KMS-11 (cell line): ENCODE measurements around the gene RNU6-9.
A peak's percentile ranks its signal among the peaks of the same experiment; 100 is the strongest.

Source experiments
- H2AFZ ChIP-seq: fragments of 200-600 bp; sonication (generic); 2 replicates; pipeline ENCODE4 v1.6.1; 2016; ENCODE audit warnings: antibody characterized with exemption, mixed run types, low read depth
- H3K27ac ChIP-seq: fragments of 200-600 bp; sonication (generic); 2 replicates; pipeline ENCODE4 v1.6.1; 2016; ENCODE audit warnings: mild to moderate bottlenecking, mixed run types
- H3K27me3 ChIP-seq: fragments of 200-600 bp; sonication (generic); 2 replicates; pipeline ENCODE4 v1.6.1; 2017; ENCODE audit warnings: mild to moderate bottlenecking, low read depth, mixed run types, moderate library complexity; ENCODE audit not compliant: insufficient read depth
- H3K36me3 ChIP-seq: fragments of 200-600 bp; sonication (generic); 2 replicates; pipeline ENCODE4 v1.6.1; 2017; ENCODE audit warnings: mild to moderate bottlenecking, mixed run types; ENCODE audit not compliant: insufficient read depth
- H3K4me1 ChIP-seq: fragments of 200-600 bp; sonication (generic); 2 replicates; pipeline ENCODE4 v1.6.1; 2016; ENCODE audit warnings: mild to moderate bottlenecking, low read depth, mixed run types; ENCODE audit not compliant: poor library complexity, severe bottlenecking
- H3K4me2 ChIP-seq: fragments of 200-600 bp; sonication (generic); 2 replicates; pipeline ENCODE4 v1.7.0; 2016; ENCODE audit warnings: mild to moderate bottlenecking, mixed run types
- H3K4me3 ChIP-seq: fragments of 200-600 bp; sonication (generic); IDR thresholded peaks from 2 replicates; pipeline ENCODE4 v1.6.1; 2017; ENCODE audit warnings: low read depth, low read length, mixed read lengths; ENCODE audit not compliant: insufficient read depth
- H3K79me2 ChIP-seq: fragments of 200-600 bp; sonication (generic); 2 replicates; pipeline ENCODE4 v1.6.1; 2016; ENCODE audit warnings: low read depth, mixed run types; ENCODE audit not compliant: insufficient read depth
- H3K9ac ChIP-seq: fragments of 200-600 bp; sonication (generic); 2 replicates; pipeline ENCODE4 v1.6.1; 2016; ENCODE audit warnings: mild to moderate bottlenecking, mixed run types
- H4K20me1 ChIP-seq: fragments of 200-600 bp; sonication (generic); 2 replicates; pipeline ENCODE4 v1.6.1; 2016; ENCODE audit warnings: mild to moderate bottlenecking, mixed run types; ENCODE audit not compliant: insufficient read depth
- TF ChIP-seq, protein P1 (sequence below): fragments of 200-600 bp; sonication (generic); conservative IDR thresholded peaks from 2 replicates; pipeline ENCODE4 v1.6.1; 2017; ENCODE audit warnings: low read depth, mild to moderate bottlenecking, antibody characterized with exemption, low read length, moderate library complexity, mixed read lengths

RNU6-9 gene

DNA sequence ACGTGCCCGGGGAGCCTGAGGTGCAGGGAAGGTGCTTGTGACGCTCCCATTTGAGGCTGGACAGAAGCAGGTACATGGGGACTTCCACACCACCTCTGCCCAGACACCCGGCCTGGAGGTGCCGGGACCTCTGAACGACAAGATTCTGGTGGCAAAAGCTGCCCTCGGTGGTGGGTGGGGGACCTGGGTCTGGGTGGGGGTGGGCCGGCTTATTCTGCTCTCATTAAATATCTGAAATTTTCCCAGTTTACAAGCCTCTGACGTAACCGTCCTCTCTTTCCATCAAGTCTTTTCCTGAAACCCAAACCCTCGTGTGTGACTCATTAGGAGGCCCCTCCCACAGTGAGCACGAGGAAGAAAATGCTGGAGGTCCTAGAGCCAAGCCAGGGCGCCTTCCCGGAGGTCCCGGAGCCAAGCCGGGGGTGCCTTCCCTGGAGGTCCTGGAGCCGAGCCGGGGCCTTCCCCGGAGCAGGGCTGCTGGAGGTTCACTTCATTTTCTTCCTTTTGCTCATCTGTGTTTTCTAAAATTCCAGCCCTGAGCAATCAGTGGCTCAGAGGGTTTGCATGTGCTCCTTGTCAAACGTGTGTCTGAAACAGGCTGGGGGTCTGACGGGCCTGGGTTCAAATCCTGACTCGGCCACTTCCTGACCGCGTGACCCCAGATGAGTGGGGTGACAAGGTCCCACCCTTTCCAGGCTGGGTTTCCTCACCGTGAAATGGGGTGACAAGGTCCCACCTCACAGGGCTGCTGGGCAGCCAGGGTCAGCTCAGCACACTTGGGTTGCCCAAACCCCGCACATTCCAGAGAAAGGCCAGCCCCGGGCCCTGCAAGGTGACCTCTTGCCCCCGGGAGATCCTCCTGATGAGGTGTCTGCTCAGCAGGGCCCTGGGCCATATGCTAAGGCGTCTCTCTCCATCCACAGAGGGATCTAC lies 23.8 kb upstream of the RNU6-9 start:
- Histone ChIP-seq H3K4me3 (no peak overlapping the region), H2AFZ (no peak overlapping the region), H4K20me1 (no peaks in the 10 kb centered on the region), H3K4me2 (no peak overlapping the region), H3K4me1 (peaks cover 8% of the 10 kb centered on the region), H3K9ac (no peak overlapping the region), H3K79me2 (no peaks in the 10 kb centered on the region), H3K27ac (no peak overlapping the region), H3K36me3 (no peaks in the 10 kb centered on the region), H3K27me3 (no peaks in the 10 kb centered on the region)
- TF ChIP-seq, protein P1, sequence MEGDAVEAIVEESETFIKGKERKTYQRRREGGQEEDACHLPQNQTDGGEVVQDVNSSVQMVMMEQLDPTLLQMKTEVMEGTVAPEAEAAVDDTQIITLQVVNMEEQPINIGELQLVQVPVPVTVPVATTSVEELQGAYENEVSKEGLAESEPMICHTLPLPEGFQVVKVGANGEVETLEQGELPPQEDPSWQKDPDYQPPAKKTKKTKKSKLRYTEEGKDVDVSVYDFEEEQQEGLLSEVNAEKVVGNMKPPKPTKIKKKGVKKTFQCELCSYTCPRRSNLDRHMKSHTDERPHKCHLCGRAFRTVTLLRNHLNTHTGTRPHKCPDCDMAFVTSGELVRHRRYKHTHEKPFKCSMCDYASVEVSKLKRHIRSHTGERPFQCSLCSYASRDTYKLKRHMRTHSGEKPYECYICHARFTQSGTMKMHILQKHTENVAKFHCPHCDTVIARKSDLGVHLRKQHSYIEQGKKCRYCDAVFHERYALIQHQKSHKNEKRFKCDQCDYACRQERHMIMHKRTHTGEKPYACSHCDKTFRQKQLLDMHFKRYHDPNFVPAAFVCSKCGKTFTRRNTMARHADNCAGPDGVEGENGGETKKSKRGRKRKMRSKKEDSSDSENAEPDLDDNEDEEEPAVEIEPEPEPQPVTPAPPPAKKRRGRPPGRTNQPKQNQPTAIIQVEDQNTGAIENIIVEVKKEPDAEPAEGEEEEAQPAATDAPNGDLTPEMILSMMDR = no peak

DNA sequence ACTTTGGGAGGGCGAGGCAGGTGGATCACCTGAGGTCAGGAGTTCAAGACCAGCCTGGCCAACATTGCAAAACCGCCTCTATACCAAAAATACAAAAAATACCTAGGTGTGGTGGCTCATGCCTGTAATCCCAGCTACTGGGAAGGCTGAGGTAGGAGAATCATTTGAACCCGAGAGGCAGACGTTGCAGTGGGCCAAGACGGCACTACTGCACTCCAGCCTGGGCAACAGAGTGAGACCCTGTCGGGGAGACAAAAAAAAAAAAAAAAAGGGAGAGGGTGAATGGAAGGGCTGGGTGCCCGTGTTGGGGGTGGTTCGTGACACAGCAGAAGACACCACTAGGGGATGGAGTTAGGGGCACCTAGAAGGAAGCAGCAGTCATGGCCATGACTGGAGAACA lies 23.0 kb upstream of the RNU6-9 start:
- Histone ChIP-seq H3K4me2 (no peak overlapping the region), H3K36me3 (no peaks in the 10 kb centered on the region)

DNA sequence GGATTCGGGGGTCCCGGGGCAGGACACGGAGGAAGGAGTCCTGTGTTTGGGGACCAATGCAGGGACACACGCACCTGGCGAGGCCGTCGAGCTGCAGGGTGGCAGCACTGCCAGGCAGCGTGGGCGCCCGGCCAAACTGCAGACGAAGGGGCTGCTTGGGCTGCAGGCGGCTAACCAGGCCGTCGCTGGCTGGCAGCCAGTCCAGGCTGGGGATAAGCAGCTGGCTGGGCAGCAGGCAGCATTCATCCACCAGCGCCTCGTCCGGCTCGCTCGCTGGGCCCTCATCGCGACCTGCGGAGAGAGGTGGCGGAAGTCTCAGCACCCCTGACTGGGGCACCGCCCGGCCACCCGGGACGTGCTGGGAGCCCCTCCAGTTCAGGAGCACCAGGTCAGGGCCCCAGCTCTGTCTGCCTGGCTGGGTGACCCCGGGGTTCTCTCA lies 22.3 kb upstream of the RNU6-9 start:
- Histone ChIP-seq H3K4me1 (peaks cover 8% of the 10 kb centered on the region), H4K20me1 (no peaks in the 10 kb centered on the region), H3K79me2 (no peaks in the 10 kb centered on the region), H3K4me3 (no peak overlapping the region), H3K9ac (no peak overlapping the region), H3K36me3 (no peaks in the 10 kb centered on the region), H3K27ac (no peak overlapping the region), H3K4me2 (no peak overlapping the region), H3K27me3 (no peaks in the 10 kb centered on the region), H2AFZ (no peak overlapping the region)
- TF ChIP-seq, protein P1 = no peak

More for the DNA sequence above, 23.0 kb upstream of the RNU6-9 start:
- Histone ChIP-seq H3K79me2 (no peaks in the 10 kb centered on the region), H2AFZ (no peak overlapping the region), H3K27ac (no peak overlapping the region), H3K4me3 (no peak overlapping the region), H3K4me1 (peaks cover 8% of the 10 kb centered on the region), H3K9ac (no peak overlapping the region), H4K20me1 (no peaks in the 10 kb centered on the region), H3K27me3 (no peaks in the 10 kb centered on the region)
- TF ChIP-seq, protein P1 = no peak

DNA sequence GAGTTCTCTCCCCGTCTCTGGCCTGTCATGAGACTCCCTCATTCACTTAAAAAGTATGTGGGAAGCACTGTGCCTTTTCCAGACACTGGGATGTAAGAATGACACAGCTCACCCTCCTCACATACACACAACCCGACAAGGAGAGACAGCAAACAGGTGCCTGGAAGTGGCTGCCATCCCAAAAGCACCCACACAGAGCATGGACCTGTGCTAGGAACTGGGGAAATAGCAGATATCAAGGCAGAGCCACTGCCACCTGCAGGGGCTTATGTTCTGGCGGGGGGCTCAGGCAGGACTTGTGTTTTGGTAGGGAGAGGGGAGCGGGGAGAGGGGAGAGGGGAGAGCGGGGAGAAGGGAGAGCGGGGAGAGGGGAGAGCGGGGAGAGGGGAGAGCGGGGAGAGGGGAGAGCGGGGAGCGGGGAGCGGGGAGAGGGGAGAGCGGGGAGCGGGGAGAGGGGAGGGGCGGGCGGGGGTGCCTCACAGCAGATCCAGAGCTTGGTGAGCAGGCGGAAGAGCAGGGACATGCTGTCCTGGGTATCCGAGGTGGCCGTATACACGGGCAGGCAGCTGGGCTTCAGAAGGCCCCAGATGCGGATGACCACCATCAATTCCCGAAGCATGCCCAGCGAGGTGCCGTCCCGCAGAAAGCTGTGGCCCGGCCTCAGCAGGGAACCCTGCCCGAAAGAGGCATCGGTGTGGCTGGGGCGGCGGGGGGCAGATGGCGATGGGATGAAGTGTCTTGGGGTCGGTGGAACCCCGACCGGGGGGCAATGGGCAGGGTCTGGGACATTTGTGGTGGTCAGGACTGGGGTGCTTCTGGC lies 21.6 kb upstream of the RNU6-9 start:
- no peaks in the 10 kb centered on the region for H3K79me2 ChIP-seq
- H3K4me3 ChIP-seq = no peak overlapping the region
- no peaks in the 10 kb centered on the region for H3K27me3 ChIP-seq
- no peak overlapping the region for H3K9ac ChIP-seq
- no peak overlapping the region for H2AFZ ChIP-seq
- H3K4me2 ChIP-seq = peak overlapping the region; percentile 66; the same call in 1 of the 2 replicates
- no peaks in the 10 kb centered on the region for H4K20me1 ChIP-seq
- no peak overlapping the region for H3K27ac ChIP-seq
- peaks cover 8% of the 10 kb centered on the region for H3K4me1 ChIP-seq
- no peaks in the 10 kb centered on the region for H3K36me3 ChIP-seq
- TF ChIP-seq, protein P1 = no peak
